Keratinocyte (primary cell): ENCODE results near the gene TBC1D22B. TPM values are rescaled to one million over a fixed set of nuclear protein-coding genes. Genes with fewer than 3 reads are reported as not detected.

Source experiments
- DNase-seq: peaks from one replicate; pipeline ENCODE4 v3.0.0-alpha.2; 2011; ENCODE audit warnings: low read depth, missing footprints, low spot score
- FAIRE-seq: peaks from 2 replicates; lab custom pipeline; 2011; peaks lifted over from hg19 to GRCh38; lab: Jason Lieb, UNC
- H2AFZ ChIP-seq: 2 replicates; pipeline ENCODE4 v1.6.0; 2012; ENCODE audit warnings: low read length, control low read depth, inconsistent platforms; ENCODE audit not compliant: control insufficient read depth
- H3K27ac ChIP-seq: 2 replicates; pipeline ENCODE4 v1.5.1; 2011; ENCODE audit warnings: low read length; ENCODE audit not compliant: control insufficient read depth, insufficient read depth
- H3K27me3 ChIP-seq: 3 replicates; pipeline ENCODE4 v1.6.0; 2011; ENCODE audit warnings: low read length; ENCODE audit not compliant: control insufficient read depth, insufficient read depth; ENCODE audit errors: extremely low read depth
- H3K36me3 ChIP-seq, 2 experiments: 2 replicates in 1 of 2; 3 replicates in 1 of 2; pipeline ENCODE4 v1.5.1; 2011; ENCODE audit warnings: low read length in 2 of 2, mild to moderate bottlenecking in 1 of 2; ENCODE audit not compliant: control insufficient read depth in 2 of 2, insufficient read depth in 2 of 2; ENCODE audit errors: extremely low read depth in 1 of 2
- H3K4me1 ChIP-seq: 3 replicates; pipeline ENCODE4 v1.5.1; 2011; ENCODE audit warnings: low read length; ENCODE audit not compliant: control insufficient read depth, insufficient read depth; ENCODE audit errors: extremely low read depth
- H3K4me2 ChIP-seq: 3 replicates; pipeline ENCODE4 v1.6.0; 2011; ENCODE audit warnings: low read depth, low read length; ENCODE audit not compliant: control insufficient read depth, insufficient read depth; ENCODE audit errors: extremely low read depth
- H3K4me3 ChIP-seq, 3 experiments: fragments of 200-600 bp in 1 of 3; sonication (generic) in 1 of 3; 2 replicates in 2 of 3; 3 replicates in 1 of 3; pipeline ENCODE4 v1.5.1; 2011 to 2016; ENCODE audit warnings: low read length in 3 of 3, mild to moderate bottlenecking in 3 of 3, control low read depth in 2 of 3, inconsistent platforms in 1 of 3, low read depth in 1 of 3, mixed read lengths in 1 of 3, mixed run types in 1 of 3, moderate library complexity in 1 of 3; ENCODE audit not compliant: control insufficient read depth in 2 of 3, insufficient read depth in 2 of 3; ENCODE audit errors: extremely low read depth in 1 of 3
- H3K79me2 ChIP-seq: 2 replicates; pipeline ENCODE4 v1.6.0; 2012; ENCODE audit warnings: low read length; ENCODE audit not compliant: control insufficient read depth, insufficient read depth
- H3K9ac ChIP-seq: 3 replicates; pipeline ENCODE4 v1.6.0; 2011; ENCODE audit warnings: low read length; ENCODE audit not compliant: control insufficient read depth, insufficient read depth; ENCODE audit errors: extremely low read depth
- H3K9me1 ChIP-seq: 3 replicates; pipeline ENCODE4 v1.6.0; 2011; ENCODE audit warnings: low read length; ENCODE audit not compliant: control insufficient read depth, insufficient read depth; ENCODE audit errors: extremely low read depth
- H3K9me3 ChIP-seq: 2 replicates; pipeline ENCODE4 v1.5.1; 2012; ENCODE audit warnings: low read depth, low read length; ENCODE audit not compliant: control insufficient read depth
- H4K20me1 ChIP-seq: 3 replicates; pipeline ENCODE4 v1.6.0; 2011; ENCODE audit warnings: low read length; ENCODE audit not compliant: control insufficient read depth, insufficient read depth; ENCODE audit errors: extremely low read depth
- CTCF ChIP-seq, 3 experiments: IDR thresholded peaks in 1 of 3; conservative IDR thresholded peaks in 1 of 3; optimal IDR thresholded peaks in 1 of 3; 2 replicates in 2 of 3; 3 replicates in 1 of 3; pipeline versions ENCODE3 to v1.5.1; 2011; ENCODE audit warnings: low read length in 3 of 3, mild to moderate bottlenecking in 3 of 3, moderate library complexity in 2 of 3, control low read depth in 1 of 3, inconsistent platforms in 1 of 3; ENCODE audit not compliant: insufficient read depth in 2 of 3; ENCODE audit errors: extremely low read depth in 1 of 3
- EZH2 ChIP-seq: IDR thresholded peaks from one replicate; pipeline ENCODE4 v1.6.1; 2012; ENCODE audit warnings: inconsistent platforms, mild to moderate bottlenecking, low read length, moderate library complexity
- dilution Hi-C: fragments of 300-500 bp; cut with MboI; formaldehyde crosslinking; loops from one replicate; pipeline ENCODE4 v1.7.0; 2020; ENCODE audit warnings: low sequenced_read_pairs; ENCODE audit not compliant: extremely low pct_ligation_motif_present
- polyA plus RNA-seq, 5 experiments: library from polyadenylated mRNA; depleted of rRNA in 3 of 5; stranded (reverse) in 3 of 5; stranded (forward) in 1 of 5; unstranded in 1 of 5; fragments of >200 nt; gene quantifications; 1 replicate in 1 of 5; 2 replicates in 3 of 5; 3 replicates in 1 of 5; pipeline versions ENCODE4 v1.2.1 to v1.2.3, GENCODE V29; 2011 to 2012; ENCODE audit warnings: missing spikeins in 2 of 5, low read depth in 1 of 5, low replicate concordance in 1 of 5

Gene TBC1D22B
- polyA plus RNA-seq, 1 donor (not counting 4 experiments of a cell fraction or from before 2014, with no cell fraction given) = 5.9 TPM

- H3K9me3 ChIP-seq = no peaks in the 10 kb centered on the region
- H4K20me1 ChIP-seq = no peaks in the 10 kb centered on the region
- H3K36me3 ChIP-seq = peaks cover 7 to 10% of the 10 kb centered on the region in 2 experiments
- H3K27me3 ChIP-seq = no peaks in the 10 kb centered on the region
- dilution Hi-C loops = no loop called here
- no peak overlapping the region for H3K9ac ChIP-seq
- no peak overlapping the region for H3K4me3 ChIP-seq
- H3K79me2 ChIP-seq = no peaks in the 10 kb centered on the region
- FAIRE-seq (no peak), DNase-seq (no peak)
- no peak overlapping the region for H2AFZ ChIP-seq
- H3K27ac ChIP-seq = no peak overlapping the region
- TF ChIP-seq EZH2 (no peak), CTCF (optimal IDR thresholded peaks at IDR 0.05 in 1 of 3, IDR thresholded peaks at IDR 0.05 in 1 of 3, conservative IDR thresholded peaks at IDR 0.05 in 1 of 3; ENCODE audit: extremely low read depth in 1 of 3, insufficient read depth in 2 of 3, low read length in 3 of 3) (no peak)
- H3K4me1 ChIP-seq = peaks cover 8% of the 10 kb centered on the region
- H3K9me1 ChIP-seq = no peaks in the 10 kb centered on the region
- H3K4me2 ChIP-seq = no peak overlapping the region
Measured at GRCh38 chr6:37303091-37303660, 45.6 kb downstream of the TBC1D22B start.

DNA sequence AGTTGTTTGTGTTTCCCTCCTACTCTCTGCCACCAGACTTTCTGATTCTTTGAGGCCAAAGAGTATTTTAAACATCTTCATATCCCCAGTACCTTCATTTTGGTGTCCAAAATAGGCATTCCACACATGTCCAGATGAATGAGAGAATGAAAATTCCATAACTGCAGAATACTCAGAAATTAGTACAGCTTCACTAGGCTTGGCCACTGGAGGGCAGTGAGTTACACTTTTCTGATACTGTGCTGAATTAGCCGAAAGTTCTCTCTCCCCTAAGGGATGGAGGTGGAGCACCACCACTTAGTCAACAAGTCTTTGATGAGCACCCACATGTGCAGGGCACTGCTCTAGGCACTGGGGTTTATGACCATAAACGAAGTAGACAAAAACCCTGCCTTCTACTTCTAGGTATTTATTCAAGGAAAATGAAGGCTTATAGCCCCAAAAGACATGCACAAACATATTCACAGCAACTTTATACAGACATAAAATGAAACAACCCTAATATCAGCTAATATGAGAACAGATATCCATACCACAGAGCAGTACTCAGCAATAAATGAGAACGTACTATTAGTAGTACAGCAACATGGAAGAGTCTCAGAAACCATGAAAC lies 46.4 kb downstream of the TBC1D22B start:
- TF ChIP-seq EZH2 = no peak
- TF ChIP-seq CTCF (optimal IDR thresholded peaks at IDR 0.05 in 1 of 3, IDR thresholded peaks at IDR 0.05 in 1 of 3, conservative IDR thresholded peaks at IDR 0.05 in 1 of 3; ENCODE audit: extremely low read depth in 1 of 3, insufficient read depth in 2 of 3, low read length in 3 of 3) = peak; percentile 57 to 75 (median 67)
- no peaks in the 10 kb centered on the region for H3K27me3 ChIP-seq
- no peak overlapping the region for H3K27ac ChIP-seq
- no peaks in the 10 kb centered on the region for H3K9me1 ChIP-seq
- H4K20me1 ChIP-seq = no peaks in the 10 kb centered on the region
- H3K4me2 ChIP-seq = no peak overlapping the region
- DNase-seq (no peak), FAIRE-seq (peak; percentile 58)
- H3K79me2 ChIP-seq = no peaks in the 10 kb centered on the region
- H3K9ac ChIP-seq = no peak overlapping the region
- no peak overlapping the region for H3K4me3 ChIP-seq
- peaks cover 8 to 10% of the 10 kb centered on the region in 2 experiments for H3K36me3 ChIP-seq
- dilution Hi-C loops = no loop called here
- H3K4me1 ChIP-seq = peaks cover 8% of the 10 kb centered on the region
- no peak overlapping the region for H2AFZ ChIP-seq
- H3K9me3 ChIP-seq = no peaks in the 10 kb centered on the region
